Cardiac septum (tissue), 1 donor: ENCODE data around the gene EMILIN2. TPM values are rescaled to one million over a fixed set of nuclear protein-coding genes. Genes with fewer than 3 reads are reported as not detected.

Experiments used
- DNase-seq: peaks from one replicate; pipeline ENCODE4 v3.0.0-alpha.2; 2020; ENCODE audit warnings: low spot score
- intact Hi-C: fragments of 100-400 bp; cut with DNase I; formaldehyde crosslinking; loops from one replicate; pipeline ENCODE4 v1.14.0; 2022
- total RNA-seq: library from RNA; stranded (reverse); fragmentation: NEBNext Ultra II Directional; extraction: Animal tissue kit (Norgen Biotek cat#: 25700); gene quantifications from one replicate; pipeline ENCODE4 v1.2.1, GENCODE V29; 2021
- donor health status: DM: no; HTN: no; CAD: no.

The EMILIN2 gene
- total RNA-seq, 1 donor from 2014 or later, result 11.1 TPM

- no peak for DNase-seq
- intact Hi-C loops, result no loop called here
Measured at GRCh38 chr18:2894131-2894840, 47.5 kb downstream of the EMILIN2 start.

DNA sequence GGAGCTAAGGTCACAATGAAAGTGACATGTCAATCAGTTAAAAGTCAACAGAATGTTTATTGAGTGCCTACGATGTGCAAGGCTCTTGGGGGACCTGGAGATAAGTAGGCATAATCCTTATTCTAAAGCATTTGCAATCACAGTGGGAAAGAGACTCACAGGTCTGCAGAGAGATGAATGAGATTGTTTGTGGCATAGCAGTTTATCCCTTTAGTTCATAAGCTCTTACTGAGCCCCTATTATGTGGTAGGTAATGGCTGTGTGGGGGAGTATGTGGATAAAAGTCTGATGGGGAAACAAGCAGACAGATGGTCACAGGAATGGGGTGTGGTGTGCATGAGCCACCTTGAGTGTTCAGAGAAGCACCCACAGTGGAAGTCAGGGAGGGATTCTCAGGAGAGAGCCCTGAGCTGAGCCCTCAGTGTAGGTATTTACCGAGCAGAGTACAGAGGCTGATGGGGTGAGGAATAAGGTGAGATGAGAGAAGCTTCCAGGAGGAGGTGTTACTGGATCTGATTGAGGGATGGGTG lies 48.1 kb downstream of the EMILIN2 start:
- DNase-seq, result no peak
- intact Hi-C loops, result no loop called here

- intact Hi-C loops, result no loop called here
- DNase-seq, result peak; percentile 53
Measured at GRCh38 chr18:2895391-2895790, 48.6 kb downstream of the EMILIN2 start.

GRCh38 chr18:2896990-2897389 lies 50.2 kb downstream of the EMILIN2 start:
- intact Hi-C loops, result no loop called here
- DNase-seq, result no peak

GRCh38 chr18:2897448-2898185 lies 50.8 kb downstream of the EMILIN2 start:
- peak; percentile 26 for DNase-seq
- intact Hi-C loops, result no loop called here

DNA sequence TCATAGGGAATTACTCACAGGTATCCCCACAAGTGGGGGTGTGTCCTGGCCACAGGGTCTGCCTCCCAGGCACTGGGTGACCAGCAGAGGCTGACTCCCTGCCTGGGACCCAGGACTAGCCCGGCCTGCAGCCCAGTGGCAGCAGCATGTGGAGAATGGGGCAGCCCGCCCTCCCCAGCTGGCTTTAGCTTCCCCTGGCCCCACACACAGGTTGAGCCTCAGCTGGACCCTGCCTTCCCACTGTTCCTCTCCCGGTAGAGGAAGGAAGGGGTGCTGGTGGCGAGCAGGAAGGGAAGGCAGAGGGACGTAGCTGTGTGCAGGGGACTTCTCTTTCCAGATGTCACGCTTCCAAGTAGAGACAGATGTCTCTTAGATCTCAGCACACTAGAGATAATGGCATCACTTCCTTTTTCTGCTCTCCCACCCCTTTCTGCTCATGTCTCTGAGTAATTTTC lies 51.4 kb downstream of the EMILIN2 start:
- DNase-seq, result peak; percentile 74
- intact Hi-C loops, result no loop called here

DNA sequence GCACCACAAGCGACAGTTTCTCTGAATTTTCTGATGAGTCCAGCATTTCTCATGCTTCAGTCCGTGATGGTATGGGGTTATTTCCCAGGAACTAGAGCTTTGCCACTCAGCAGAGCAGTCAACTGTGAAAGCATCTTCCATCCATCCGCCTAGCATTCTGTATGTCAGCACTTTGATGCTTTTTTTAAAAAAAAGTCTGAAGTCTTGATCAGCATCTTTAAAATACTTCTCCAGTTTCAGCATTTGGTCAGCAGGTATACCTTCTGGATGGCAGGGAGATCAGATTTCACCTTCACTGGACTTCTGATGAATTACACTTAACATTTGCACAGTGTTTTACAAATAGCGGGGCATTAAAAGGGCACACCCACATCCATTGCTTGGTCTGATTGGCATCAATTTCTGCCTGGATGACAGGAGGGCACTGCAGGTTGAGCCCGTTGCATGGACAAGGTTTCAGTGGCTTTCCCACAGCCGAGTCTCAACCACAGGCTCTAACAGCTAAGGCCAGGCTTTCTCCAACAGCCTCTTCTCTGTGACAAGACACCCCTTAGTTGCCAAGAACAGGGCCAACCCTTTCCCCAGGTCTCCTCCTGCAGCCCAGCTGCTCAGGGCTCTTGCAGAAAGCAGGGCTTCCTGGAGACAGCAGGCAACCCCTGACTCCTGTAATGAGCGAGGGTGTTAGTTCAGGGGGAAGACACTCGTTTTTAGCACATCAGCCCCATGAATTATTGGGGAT lies 54.0 kb downstream of the EMILIN2 start:
- intact Hi-C loops, result loop anchor here (10.0 kb wide), 1 partner anchor 116 kb away; no protein-coding TSS in a partner anchor

DNA sequence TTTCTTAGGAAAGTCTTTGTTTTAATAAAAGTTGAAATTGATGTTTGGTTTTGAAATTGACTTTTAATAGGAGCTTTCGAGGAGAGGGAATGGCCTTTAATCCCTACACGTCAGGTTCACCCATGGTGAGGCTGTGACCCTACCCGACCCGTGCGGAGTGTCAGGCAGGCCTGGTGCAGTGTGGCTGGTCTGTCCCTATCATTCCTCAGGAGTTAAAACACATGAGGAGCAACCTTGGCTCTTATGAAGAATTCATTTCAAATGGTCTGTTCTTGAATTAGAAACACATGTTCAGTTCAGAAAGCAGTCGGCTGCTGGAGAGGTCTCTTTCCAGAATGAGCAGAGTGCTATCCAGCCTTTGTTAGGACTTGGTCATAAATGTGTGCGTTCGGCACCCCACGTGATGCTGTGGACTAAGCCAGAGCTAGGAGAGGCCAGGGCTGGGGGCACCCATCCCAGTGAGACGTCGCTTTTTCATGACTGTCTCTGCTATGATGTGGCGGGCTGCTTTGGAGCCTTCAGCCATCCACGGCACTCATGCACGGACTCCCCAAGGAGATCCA lies 54.7 kb downstream of the EMILIN2 start:
- intact Hi-C loops, result loop anchor here (10.0 kb wide), 1 partner anchor 117 kb away; no protein-coding TSS in a partner anchor
- peak; percentile 76 for DNase-seq

More for the DNA sequence above, 54.0 kb downstream of the EMILIN2 start:
- peak; percentile 63 for DNase-seq

DNA sequence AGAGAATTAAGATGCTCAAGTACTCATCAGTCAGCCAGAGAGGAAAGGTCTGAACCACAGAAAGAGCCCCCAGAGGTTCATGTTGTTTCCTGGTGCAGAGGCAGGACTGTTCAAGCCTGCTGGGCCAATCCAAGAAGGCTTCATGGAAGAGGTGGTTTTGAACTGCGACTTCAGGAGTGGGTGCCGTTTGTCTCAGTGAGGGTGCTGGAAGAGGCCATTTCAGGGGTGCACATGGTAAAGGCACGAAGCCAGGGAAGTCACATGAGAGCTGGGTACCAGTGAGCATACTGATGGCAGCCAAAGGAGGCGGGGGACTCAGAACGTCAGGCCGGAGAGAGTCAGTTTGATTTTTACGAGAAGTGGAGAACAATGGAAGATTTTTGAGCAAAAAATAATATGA lies 55.5 kb downstream of the EMILIN2 start:
- intact Hi-C loops, result loop anchor here (2.0 to 10.0 kb wide), 2 partner anchors 44 to 118 kb away; no protein-coding TSS in a partner anchor
- peak; percentile 67 for DNase-seq

- intact Hi-C loops, result loop anchor here (2.0 to 10.0 kb wide), 2 partner anchors 44 to 118 kb away; no protein-coding TSS in a partner anchor
- DNase-seq, result peak; percentile 78
Measured at GRCh38 chr18:2903006-2903405, 56.2 kb downstream of the EMILIN2 start.

- peak; percentile 91 for DNase-seq
- intact Hi-C loops, result loop anchor here (10.0 kb wide), 1 partner anchor 121 kb away; no protein-coding TSS in a partner anchor
Measured at GRCh38 chr18:2905854-2906703, 59.3 kb downstream of the EMILIN2 start.

DNA sequence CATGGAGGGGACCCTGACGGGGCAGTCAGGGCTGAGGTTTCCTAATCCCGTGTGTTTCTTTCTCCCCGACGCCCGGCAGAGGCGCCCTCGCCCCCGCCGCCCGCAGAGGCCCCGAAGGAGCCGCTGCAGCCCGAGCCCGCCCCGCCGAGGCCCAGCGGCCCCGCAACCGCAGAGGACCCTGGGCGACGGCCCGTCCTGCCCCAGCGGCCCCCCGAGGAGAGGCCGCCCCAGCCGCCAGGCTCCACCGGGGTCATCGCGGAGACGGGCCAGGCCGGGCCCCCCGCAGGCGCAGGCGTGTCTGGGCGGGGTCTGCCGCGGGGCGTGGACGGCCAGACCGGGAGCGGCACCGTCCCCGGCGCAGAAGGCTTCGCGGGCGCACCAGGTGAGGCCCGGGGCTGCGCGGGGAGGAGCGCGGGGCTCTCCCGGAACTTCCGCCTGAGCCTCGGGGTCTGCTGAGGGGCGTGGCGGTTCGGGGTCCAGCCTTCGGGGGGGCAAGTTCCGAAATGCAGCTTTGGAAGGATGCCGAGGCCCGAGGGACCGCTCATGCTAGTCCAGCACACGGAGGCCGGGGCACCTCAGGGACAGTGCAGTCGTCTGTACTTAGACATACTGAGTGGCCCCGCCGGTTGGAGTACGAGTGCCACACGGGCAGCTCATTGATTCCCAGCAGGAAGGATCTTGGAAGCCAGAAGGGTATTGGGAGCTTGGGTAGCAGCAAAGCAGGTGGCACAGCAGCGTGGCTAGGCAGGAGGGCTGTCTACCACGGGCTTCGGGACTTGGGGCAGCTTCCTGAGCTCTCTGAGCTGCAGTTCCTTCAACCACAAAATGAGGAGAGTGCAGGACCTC lies 60.1 kb downstream of the EMILIN2 start:
- intact Hi-C loops, result loop anchor here (10.0 kb wide), 1 partner anchor 122 kb away; no protein-coding TSS in a partner anchor

GRCh38 chr18:2907550-2908135 lies 60.8 kb downstream of the EMILIN2 start:
- intact Hi-C loops, result loop anchor here (10.0 kb wide), 1 partner anchor 123 kb away; no protein-coding TSS in a partner anchor
- DNase-seq, result peak; percentile 55

More for the DNA sequence above, 60.1 kb downstream of the EMILIN2 start:
- peak; percentile 75 for DNase-seq

DNA sequence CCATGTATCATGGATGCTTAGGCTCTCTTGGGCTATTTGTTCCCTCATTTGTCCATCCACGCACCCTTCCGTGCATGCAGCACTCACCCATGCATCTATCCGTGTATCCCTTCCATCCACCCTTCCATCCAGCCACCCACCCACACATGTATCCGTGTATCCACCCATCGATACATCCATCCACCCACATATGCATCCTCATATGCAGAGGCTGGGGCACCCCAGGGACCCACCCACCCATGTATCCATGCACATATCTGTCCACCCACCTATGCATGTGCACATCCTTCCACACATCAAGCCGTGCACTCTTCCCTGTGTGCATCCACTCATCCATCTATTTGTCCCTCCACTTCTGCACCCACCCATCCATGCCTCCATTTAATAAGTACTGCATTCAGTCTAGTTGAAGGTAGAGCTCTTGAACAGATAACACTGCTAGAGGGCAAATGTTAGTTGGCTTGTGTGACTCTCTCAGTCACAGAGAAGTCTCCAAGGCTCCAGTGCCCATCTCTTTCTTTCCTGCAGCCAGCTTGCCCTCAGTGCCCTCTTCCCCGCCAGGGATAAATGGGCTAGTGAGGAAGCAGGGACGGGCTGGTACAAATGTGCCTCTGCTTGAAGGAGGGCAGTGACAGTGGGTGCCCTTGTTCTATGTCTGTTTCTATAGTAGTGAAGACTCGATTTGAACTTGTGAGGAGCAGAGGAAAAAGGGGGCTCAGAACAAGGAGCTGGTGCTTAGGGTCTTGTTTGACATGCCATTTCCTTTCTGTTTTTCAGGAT lies 61.5 kb downstream of the EMILIN2 start:
- intact Hi-C loops, result loop anchor here (10.0 kb wide), 1 partner anchor 124 kb away; no protein-coding TSS in a partner anchor

DNA sequence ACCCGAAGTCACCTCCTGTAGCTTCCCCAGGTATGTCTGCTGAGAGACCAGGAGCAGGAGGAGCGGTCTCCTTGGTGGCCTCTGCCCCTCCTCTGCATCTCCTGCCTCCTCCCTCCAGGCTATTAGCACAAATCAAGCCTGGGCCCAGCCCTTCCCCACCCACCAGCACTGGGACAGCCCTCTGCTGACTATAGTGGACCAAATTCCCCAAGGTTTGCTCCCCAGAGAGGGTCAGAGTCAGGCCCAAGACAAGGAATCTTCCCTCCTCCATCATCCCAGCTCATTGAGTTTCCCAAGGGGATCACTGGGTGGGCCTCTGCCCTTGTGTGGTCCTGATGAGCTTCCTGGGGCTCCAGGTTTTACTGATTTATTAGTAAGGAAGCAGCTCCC lies 62.1 kb downstream of the EMILIN2 start:
- intact Hi-C loops, result loop anchor here (10.0 kb wide), 1 partner anchor 124 kb away; no protein-coding TSS in a partner anchor
- peak; percentile 75 for DNase-seq

More for the DNA sequence above, 61.5 kb downstream of the EMILIN2 start:
- DNase-seq, result peak; percentile 15
